HG03064 (cell line): ENCODE results near the gene NPEPPS.
"Not testable (repeated sequence)": the region's sequence is repeated elsewhere in the genome, so short reads cannot be mapped to it uniquely, and the experiment has no call there.

Experiments
- ATAC-seq: cut with Tn5 transposase; IDR thresholded peaks from one replicate; pipeline ENCODE4 v1.9.1; 2021; ENCODE audit warnings: low read depth; ENCODE audit not compliant: unreplicated experiment

NPEPPS gene

DNA sequence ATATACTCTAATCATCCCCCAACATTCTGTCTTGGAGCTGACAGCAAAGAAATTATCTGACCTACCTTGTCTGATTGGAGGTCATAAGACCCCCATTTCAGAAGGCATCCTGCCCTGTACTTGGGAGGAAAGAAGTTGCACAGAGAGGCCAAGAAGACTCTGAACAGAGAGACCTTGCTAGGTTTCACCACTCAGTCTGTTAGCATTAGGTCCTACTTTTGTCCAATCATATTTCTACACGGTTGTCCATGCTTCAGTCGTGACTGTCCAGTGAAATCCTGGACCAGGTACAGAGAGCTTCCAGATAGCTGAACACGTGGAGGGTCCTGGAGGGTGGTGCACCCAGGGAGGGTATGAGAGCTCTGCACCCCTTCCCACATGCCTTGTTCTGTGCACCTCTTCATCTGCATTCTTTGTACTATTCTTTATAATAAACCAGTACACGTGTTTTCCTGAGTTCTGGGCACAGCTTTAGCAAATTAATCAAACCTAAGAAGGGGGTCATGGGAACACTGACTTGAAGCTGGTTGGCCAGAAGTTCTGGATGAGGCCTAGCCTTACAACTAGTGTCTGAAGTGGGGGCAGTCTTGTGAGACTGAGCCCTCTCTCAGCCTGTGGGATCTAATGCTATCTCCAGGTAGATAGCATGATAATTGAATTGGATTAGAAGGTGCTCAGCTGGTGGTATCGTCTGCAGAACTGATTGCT is 30.9 kb downstream of the NPEPPS start:
- ATAC-seq, result not testable (repeated sequence)

DNA sequence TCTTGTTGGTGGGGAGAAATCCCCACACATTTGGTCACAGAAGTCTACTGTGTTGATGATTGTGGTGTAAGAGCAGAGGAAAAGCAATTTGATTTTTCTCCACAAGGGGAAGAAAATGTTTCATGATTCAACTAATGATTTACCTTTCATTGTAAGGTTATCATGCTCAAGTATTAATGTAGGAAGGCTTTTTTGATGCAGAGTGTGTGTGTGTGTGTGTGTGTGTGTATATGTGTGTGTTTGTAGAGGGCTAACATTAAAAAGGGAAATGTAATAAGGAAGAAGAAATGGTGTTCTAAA is 31.4 kb downstream of the NPEPPS start:
- ATAC-seq, result not testable (repeated sequence)

DNA sequence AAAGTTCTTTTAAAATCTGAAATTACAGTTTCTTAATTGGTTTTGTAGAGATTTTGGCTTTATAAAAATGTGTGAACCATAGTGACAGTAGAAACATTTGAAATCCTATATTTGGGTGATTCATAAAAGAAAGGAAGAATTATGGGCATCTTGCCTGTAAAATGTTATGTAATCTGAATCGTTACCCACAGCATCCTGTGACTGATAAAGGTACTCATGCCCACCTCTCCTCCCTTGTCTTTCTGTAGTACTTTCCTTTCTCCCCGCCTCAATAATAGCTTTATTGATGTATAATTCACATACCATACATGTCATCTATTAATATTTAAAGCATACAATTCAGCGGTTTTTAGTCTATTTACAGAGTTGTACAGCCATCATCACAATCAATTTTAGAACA is 36.4 kb downstream of the NPEPPS start:
- not testable (repeated sequence) for ATAC-seq

DNA sequence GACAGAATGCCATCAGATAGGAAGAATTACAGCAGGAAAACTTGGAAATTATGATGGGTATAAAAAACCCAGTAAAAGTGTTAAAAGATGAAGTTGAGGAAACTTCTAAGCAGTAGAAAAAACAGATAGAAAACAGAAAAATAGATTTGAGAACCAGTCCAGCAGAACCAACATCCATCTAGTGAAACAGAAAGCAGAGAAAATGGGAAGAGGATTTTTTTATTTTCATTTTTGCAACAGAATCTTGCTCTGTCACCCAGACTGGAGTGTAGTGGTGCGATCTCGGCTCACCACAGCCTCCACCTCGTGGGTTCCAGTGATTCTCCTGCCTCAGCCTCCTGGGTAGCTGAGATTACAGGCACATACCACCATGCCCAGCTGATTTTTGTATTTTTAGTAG is 41.7 kb downstream of the NPEPPS start:
- not testable (repeated sequence) for ATAC-seq

GRCh38 chr17:47582416-47582815 is 51.5 kb downstream of the NPEPPS start:
- ATAC-seq, result not testable (repeated sequence)

- ATAC-seq, result not testable (repeated sequence)
Observed at GRCh38 chr17:47586378-47587055, 55.6 kb downstream of the NPEPPS start.

DNA sequence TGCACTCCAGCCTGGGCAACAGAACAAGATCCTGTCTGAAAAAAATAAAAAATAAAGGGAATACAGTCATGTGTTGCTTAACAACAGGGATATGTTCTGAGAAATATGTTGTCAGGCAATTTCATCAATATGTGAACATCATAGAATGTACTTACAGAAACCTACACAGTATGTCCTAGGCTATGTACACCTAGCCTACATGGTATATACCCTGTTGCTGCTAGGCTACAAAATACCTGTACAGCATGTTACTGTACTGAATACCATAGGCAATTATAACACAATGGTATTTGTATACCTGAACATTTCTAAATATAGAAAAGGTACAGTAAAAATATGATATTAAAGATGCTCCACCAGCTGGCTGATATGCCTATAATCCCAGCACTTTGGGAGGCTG is 62.6 kb downstream of the NPEPPS start:
- ATAC-seq, result not testable (repeated sequence)

- no peak for ATAC-seq
Observed at GRCh38 chr17:47603830-47604597, 73.1 kb downstream of the NPEPPS start.

GRCh38 chr17:47604598-47604927 is 73.7 kb downstream of the NPEPPS start:
- ATAC-seq, result no peak

DNA sequence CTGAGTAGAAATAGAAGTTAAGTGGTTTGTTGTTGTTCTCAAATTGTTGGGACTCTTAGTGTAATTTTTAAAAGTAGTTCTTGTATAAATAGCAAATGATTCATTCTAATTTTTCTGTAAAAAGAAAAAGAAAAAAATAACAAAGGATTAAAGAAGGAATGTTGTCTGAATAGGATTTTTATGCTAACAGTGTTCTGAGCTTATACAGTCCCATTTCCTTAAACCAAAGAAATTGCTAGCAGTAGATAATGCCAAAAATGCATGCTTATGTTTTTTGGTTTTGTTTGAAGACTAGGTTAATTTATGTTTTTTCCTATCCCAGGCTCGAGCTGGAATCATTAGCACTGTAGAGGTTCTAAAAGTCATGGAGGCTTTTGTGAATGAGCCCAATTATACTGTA is 74.1 kb downstream of the NPEPPS start:
- ATAC-seq, result no peak

DNA sequence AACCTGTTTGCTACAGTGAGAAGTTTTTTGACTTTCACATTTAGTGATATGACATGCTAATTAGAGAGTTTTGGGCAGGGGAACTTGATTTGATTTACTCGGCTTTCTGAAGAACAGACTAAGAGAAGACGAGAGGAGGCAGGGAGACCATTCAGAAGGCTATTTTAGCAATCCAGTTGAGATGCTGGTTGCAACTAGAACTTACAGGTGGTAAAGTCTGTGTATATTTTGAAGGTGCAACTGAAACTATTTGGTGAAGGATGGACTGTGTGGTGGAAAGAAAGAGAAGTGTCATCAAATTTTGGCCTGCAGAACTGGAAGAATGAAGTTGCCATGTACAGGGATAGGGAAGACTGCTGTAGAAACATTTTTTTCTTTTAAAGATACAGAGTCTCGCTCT is 76.6 kb downstream of the NPEPPS start:
- no peak for ATAC-seq

DNA sequence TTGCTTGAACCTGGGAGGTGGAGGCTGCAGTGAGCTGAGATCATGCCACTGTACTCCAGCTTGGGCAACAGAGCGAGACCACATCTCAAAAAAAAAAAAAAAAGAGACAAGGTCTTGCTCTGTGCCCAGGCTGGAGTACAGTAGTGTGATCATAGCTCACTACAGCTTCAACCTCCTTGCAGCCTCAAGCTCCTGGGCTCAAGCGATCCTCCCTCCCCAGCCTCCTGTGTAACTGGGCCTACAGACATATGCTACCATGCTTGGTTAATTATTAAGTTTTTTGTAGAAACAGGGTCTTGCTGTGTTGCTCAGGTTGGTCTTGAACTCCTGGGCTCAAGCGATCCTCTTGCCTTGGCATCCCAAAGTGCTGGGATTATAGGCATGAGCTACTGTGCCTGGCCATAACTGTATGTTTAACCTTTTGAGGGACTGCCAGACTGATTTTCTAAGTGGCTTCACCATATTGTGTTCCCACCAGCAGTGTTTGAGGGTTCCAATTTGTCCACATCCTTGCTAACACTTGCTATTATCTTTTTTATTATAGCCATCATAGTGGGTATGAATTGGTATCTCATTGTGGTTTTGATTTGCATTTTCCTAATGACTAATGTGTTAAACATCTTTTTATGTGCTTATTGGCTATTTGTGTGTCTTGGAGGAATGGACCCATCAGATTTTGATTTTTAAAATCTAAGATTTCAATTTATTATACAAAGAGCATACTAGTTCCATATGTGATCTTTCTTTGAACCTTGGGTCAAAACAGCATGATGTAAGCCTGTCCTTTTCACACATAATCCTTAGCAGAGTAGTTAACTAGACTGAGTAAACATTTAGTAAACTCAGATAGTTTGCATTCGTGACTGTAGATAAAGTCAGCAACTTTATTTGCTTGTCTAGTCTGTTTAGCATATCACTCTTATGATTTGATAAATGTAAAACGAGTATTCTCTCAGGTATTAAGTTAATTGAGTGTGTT is 80.8 kb downstream of the NPEPPS start:
- ATAC-seq, result no peak

DNA sequence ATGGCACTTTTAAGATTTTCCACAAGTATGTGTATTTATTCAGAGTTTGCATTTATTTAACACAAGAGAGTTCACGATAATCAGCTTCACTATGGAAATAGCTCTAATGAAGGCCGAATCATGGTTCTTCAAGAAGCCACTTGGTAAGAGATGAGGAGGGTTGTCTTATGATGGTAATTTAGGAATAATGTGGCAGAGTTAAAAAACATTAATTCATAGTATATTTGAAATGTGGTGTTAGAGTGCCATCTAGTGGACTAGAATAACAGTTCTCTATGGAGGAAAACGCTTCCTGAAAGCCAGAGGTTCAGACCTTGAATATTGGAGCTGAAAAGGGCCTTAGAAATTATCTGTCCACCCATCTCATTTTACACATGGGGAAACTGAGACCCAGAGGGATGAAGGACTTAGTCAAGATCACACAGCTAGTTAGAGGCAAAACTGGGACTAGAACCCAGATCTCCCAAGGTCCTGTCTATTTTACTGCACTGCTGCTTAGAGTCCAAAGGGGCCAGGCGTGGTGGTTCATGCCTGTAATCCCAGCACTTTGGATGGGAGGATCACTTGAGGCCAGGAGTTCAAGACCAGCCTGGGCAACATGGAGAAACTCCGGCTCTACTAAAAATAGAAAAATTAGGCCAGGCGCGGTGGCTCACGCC is 85.0 kb downstream of the NPEPPS start:
- no peak for ATAC-seq

GRCh38 chr17:47618410-47618809 is 87.5 kb downstream of the NPEPPS start:
- no peak for ATAC-seq

- ATAC-seq, result no peak
Observed at GRCh38 chr17:47620503-47621245, 89.8 kb downstream of the NPEPPS start.

- no peak for ATAC-seq
Observed at GRCh38 chr17:47621293-47622179, 90.6 kb downstream of the NPEPPS start.

GRCh38 chr17:47622180-47622549 is 91.3 kb downstream of the NPEPPS start:
- ATAC-seq, result no peak

GRCh38 chr17:47624727-47625068 is 93.8 kb downstream of the NPEPPS start:
- ATAC-seq, result no peak
